Keratinocyte (primary cell): ENCODE measurements around the gene WDR45B. TPM values are rescaled to one million over a fixed set of nuclear protein-coding genes. Genes with fewer than 3 reads are reported as not detected.

ENCODE experiments used
- DNase-seq: peaks from one replicate; pipeline ENCODE4 v3.0.0-alpha.2; 2011; ENCODE audit warnings: low read depth, missing footprints, low spot score
- FAIRE-seq: peaks from 2 replicates; lab custom pipeline; 2011; peaks lifted over from hg19 to GRCh38; lab: Jason Lieb, UNC
- H2AFZ ChIP-seq: 2 replicates; pipeline ENCODE4 v1.6.0; 2012; ENCODE audit warnings: low read length, control low read depth, inconsistent platforms; ENCODE audit not compliant: control insufficient read depth
- H3K27ac ChIP-seq: 2 replicates; pipeline ENCODE4 v1.5.1; 2011; ENCODE audit warnings: low read length; ENCODE audit not compliant: control insufficient read depth, insufficient read depth
- H3K27me3 ChIP-seq: 3 replicates; pipeline ENCODE4 v1.6.0; 2011; ENCODE audit warnings: low read length; ENCODE audit not compliant: control insufficient read depth, insufficient read depth; ENCODE audit errors: extremely low read depth
- H3K36me3 ChIP-seq, 2 experiments: 2 replicates in 1 of 2; 3 replicates in 1 of 2; pipeline ENCODE4 v1.5.1; 2011; ENCODE audit warnings: low read length in 2 of 2, mild to moderate bottlenecking in 1 of 2; ENCODE audit not compliant: control insufficient read depth in 2 of 2, insufficient read depth in 2 of 2; ENCODE audit errors: extremely low read depth in 1 of 2
- H3K4me1 ChIP-seq: 3 replicates; pipeline ENCODE4 v1.5.1; 2011; ENCODE audit warnings: low read length; ENCODE audit not compliant: control insufficient read depth, insufficient read depth; ENCODE audit errors: extremely low read depth
- H3K4me2 ChIP-seq: 3 replicates; pipeline ENCODE4 v1.6.0; 2011; ENCODE audit warnings: low read depth, low read length; ENCODE audit not compliant: control insufficient read depth, insufficient read depth; ENCODE audit errors: extremely low read depth
- H3K4me3 ChIP-seq, 3 experiments: fragments of 200-600 bp in 1 of 3; sonication (generic) in 1 of 3; 2 replicates in 2 of 3; 3 replicates in 1 of 3; pipeline ENCODE4 v1.5.1; 2011 to 2016; ENCODE audit warnings: low read length in 3 of 3, mild to moderate bottlenecking in 3 of 3, control low read depth in 2 of 3, inconsistent platforms in 1 of 3, low read depth in 1 of 3, mixed read lengths in 1 of 3, mixed run types in 1 of 3, moderate library complexity in 1 of 3; ENCODE audit not compliant: control insufficient read depth in 2 of 3, insufficient read depth in 2 of 3; ENCODE audit errors: extremely low read depth in 1 of 3
- H3K79me2 ChIP-seq: 2 replicates; pipeline ENCODE4 v1.6.0; 2012; ENCODE audit warnings: low read length; ENCODE audit not compliant: control insufficient read depth, insufficient read depth
- H3K9ac ChIP-seq: 3 replicates; pipeline ENCODE4 v1.6.0; 2011; ENCODE audit warnings: low read length; ENCODE audit not compliant: control insufficient read depth, insufficient read depth; ENCODE audit errors: extremely low read depth
- H3K9me1 ChIP-seq: 3 replicates; pipeline ENCODE4 v1.6.0; 2011; ENCODE audit warnings: low read length; ENCODE audit not compliant: control insufficient read depth, insufficient read depth; ENCODE audit errors: extremely low read depth
- H3K9me3 ChIP-seq: 2 replicates; pipeline ENCODE4 v1.5.1; 2012; ENCODE audit warnings: low read depth, low read length; ENCODE audit not compliant: control insufficient read depth
- H4K20me1 ChIP-seq: 3 replicates; pipeline ENCODE4 v1.6.0; 2011; ENCODE audit warnings: low read length; ENCODE audit not compliant: control insufficient read depth, insufficient read depth; ENCODE audit errors: extremely low read depth
- EZH2 ChIP-seq: IDR thresholded peaks from one replicate; pipeline ENCODE4 v1.6.1; 2012; ENCODE audit warnings: inconsistent platforms, mild to moderate bottlenecking, low read length, moderate library complexity
- dilution Hi-C: fragments of 300-500 bp; cut with MboI; formaldehyde crosslinking; loops from one replicate; pipeline ENCODE4 v1.7.0; 2020; ENCODE audit warnings: low sequenced_read_pairs; ENCODE audit not compliant: extremely low pct_ligation_motif_present
- polyA plus RNA-seq, 5 experiments: library from polyadenylated mRNA; depleted of rRNA in 3 of 5; stranded (reverse) in 3 of 5; stranded (forward) in 1 of 5; unstranded in 1 of 5; fragments of >200 nt; gene quantifications; 1 replicate in 1 of 5; 2 replicates in 3 of 5; 3 replicates in 1 of 5; pipeline versions ENCODE4 v1.2.1 to v1.2.3, GENCODE V29; 2011 to 2012; ENCODE audit warnings: missing spikeins in 2 of 5, low read depth in 1 of 5, low replicate concordance in 1 of 5
- TF ChIP-seq, protein P1 (sequence below), 3 experiments: IDR thresholded peaks in 1 of 3; conservative IDR thresholded peaks in 1 of 3; optimal IDR thresholded peaks in 1 of 3; 2 replicates in 2 of 3; 3 replicates in 1 of 3; pipeline versions ENCODE3 to v1.5.1; 2011; ENCODE audit warnings: low read length in 3 of 3, mild to moderate bottlenecking in 3 of 3, moderate library complexity in 2 of 3, control low read depth in 1 of 3, inconsistent platforms in 1 of 3; ENCODE audit not compliant: insufficient read depth in 2 of 3; ENCODE audit errors: extremely low read depth in 1 of 3

The WDR45B gene
- polyA plus RNA-seq, 1 donor (not counting 4 experiments of a cell fraction or from before 2014, with no cell fraction given), result 77.2 TPM

- Histone ChIP-seq H3K4me3 (no peak overlapping the region), H3K79me2 (peaks cover 2% of the 10 kb centered on the region), H3K4me2 (peak overlapping the region; percentile 30), H3K27ac (peak overlapping the region; percentile 52), H2AFZ (no peak overlapping the region), H3K4me1 (peaks cover 13% of the 10 kb centered on the region), H4K20me1 (peaks cover 8% of the 10 kb centered on the region), H3K9me1 (no peaks in the 10 kb centered on the region), H3K9ac (no peak overlapping the region), H3K27me3 (no peaks in the 10 kb centered on the region), H3K9me3 (no peaks in the 10 kb centered on the region), H3K36me3 (peaks cover 20 to 29% of the 10 kb centered on the region in 2 experiments)
- dilution Hi-C loops, result no loop called here
- FAIRE-seq, result peak; percentile 91
- TF ChIP-seq EZH2, result no peak
- TF ChIP-seq, protein P1, sequence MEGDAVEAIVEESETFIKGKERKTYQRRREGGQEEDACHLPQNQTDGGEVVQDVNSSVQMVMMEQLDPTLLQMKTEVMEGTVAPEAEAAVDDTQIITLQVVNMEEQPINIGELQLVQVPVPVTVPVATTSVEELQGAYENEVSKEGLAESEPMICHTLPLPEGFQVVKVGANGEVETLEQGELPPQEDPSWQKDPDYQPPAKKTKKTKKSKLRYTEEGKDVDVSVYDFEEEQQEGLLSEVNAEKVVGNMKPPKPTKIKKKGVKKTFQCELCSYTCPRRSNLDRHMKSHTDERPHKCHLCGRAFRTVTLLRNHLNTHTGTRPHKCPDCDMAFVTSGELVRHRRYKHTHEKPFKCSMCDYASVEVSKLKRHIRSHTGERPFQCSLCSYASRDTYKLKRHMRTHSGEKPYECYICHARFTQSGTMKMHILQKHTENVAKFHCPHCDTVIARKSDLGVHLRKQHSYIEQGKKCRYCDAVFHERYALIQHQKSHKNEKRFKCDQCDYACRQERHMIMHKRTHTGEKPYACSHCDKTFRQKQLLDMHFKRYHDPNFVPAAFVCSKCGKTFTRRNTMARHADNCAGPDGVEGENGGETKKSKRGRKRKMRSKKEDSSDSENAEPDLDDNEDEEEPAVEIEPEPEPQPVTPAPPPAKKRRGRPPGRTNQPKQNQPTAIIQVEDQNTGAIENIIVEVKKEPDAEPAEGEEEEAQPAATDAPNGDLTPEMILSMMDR (optimal IDR thresholded peaks at IDR 0.05 in 1 of 3, IDR thresholded peaks at IDR 0.05 in 1 of 3, conservative IDR thresholded peaks at IDR 0.05 in 1 of 3; ENCODE audit: extremely low read depth in 1 of 3, insufficient read depth in 2 of 3, low read length in 3 of 3), result no peak
- DNase-seq, result peak; percentile 35
These were observed 42.2 kb downstream of the WDR45B start for GRCh38 chr17:82605939-82606600.

GRCh38 chr17:82604532-82604931, 43.7 kb downstream of the WDR45B start:
- DNase-seq (no peak), FAIRE-seq (no peak)
- no peak overlapping the region for H3K4me3 ChIP-seq
- no peak overlapping the region for H2AFZ ChIP-seq
- peaks cover 23 to 43% of the 10 kb centered on the region in 2 experiments for H3K36me3 ChIP-seq
- H3K9me1 ChIP-seq, result no peaks in the 10 kb centered on the region
- H3K4me1 ChIP-seq, result peaks cover 13% of the 10 kb centered on the region
- TF ChIP-seq, protein P1 (optimal IDR thresholded peaks at IDR 0.05 in 1 of 3, IDR thresholded peaks at IDR 0.05 in 1 of 3, conservative IDR thresholded peaks at IDR 0.05 in 1 of 3; ENCODE audit: extremely low read depth in 1 of 3, insufficient read depth in 2 of 3, low read length in 3 of 3), result no peak
- H3K4me2 ChIP-seq, result no peak overlapping the region
- no peaks in the 10 kb centered on the region for H3K27me3 ChIP-seq
- H3K9ac ChIP-seq, result no peak overlapping the region
- H3K9me3 ChIP-seq, result no peaks in the 10 kb centered on the region
- H3K79me2 ChIP-seq, result peaks cover 6% of the 10 kb centered on the region
- H4K20me1 ChIP-seq, result peaks cover 11% of the 10 kb centered on the region
- no peak overlapping the region for H3K27ac ChIP-seq
- dilution Hi-C loops, result no loop called here
